ENCODE measurements around the gene SORCS1.

The SORCS1 gene

DNA sequence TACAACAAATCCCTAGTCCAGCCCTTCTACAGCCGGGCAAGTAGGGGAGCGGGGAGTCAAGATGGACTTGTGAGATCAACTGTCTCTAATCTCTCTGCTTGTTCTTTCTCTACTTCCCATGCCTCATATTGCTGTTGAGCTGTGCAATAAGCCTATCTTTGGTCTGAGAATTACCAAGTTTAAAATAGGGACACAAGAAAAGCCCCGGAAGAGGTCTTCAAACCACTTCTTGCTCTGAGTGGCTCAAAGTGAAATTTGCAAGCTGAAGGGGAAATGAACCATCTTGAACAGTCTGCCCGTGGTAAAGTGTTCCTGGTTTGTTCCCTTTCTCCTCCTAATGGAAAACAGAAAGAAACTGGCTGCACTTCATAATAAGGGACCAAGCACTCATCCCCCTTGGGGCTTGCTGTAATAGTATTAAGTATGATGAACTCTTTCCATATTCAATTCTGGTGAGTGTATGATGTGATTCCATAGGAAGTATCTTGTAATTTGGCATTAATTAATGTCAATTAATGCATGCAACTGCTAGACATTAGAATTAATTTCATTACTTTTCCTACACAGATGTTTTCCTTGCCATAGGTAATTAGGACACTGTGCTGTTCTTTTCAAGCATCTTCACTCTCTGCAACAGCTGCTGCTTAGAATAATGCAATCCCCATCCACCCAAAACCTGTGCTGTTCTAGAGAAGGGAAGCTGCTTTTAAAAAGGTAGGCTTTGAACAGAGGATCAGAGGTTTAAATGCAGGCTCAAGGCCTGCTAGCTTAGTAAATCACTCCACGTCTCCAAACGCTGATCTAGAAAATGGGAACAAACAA lies 449.6 kb downstream of the SORCS1 start:
- TF ChIP-seq, protein P1, sequence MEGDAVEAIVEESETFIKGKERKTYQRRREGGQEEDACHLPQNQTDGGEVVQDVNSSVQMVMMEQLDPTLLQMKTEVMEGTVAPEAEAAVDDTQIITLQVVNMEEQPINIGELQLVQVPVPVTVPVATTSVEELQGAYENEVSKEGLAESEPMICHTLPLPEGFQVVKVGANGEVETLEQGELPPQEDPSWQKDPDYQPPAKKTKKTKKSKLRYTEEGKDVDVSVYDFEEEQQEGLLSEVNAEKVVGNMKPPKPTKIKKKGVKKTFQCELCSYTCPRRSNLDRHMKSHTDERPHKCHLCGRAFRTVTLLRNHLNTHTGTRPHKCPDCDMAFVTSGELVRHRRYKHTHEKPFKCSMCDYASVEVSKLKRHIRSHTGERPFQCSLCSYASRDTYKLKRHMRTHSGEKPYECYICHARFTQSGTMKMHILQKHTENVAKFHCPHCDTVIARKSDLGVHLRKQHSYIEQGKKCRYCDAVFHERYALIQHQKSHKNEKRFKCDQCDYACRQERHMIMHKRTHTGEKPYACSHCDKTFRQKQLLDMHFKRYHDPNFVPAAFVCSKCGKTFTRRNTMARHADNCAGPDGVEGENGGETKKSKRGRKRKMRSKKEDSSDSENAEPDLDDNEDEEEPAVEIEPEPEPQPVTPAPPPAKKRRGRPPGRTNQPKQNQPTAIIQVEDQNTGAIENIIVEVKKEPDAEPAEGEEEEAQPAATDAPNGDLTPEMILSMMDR (IDR thresholded peaks at IDR 0.05; ENCODE audit: low read depth, low read length), result no peak
- no peak overlapping the region for H3K4me3 ChIP-seq (ENCODE audit: low read depth, low read length)

DNA sequence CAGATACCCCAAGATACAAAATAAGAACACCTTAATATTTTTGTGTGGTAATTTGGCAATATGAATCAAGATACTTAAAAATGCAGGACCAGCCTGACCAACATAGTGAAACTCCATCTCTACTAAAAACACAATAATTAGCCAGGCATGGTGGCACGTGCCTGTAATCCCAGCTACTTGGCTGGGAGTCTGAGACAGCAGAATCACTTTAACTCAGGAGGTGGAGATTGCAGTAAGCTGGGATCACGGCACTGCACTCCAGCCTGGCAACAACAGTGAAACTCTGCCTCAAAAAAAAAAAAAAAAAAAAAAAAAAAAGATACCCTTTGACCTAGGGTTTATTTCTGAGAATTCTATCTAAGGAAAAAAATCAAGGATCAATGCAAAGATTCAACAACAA lies 450.7 kb downstream of the SORCS1 start:
- no peak overlapping the region for H3K4me3 ChIP-seq (ENCODE audit: low read depth, low read length)
- TF ChIP-seq, protein P1 (IDR thresholded peaks at IDR 0.05; ENCODE audit: low read depth, low read length), result no peak

DNA sequence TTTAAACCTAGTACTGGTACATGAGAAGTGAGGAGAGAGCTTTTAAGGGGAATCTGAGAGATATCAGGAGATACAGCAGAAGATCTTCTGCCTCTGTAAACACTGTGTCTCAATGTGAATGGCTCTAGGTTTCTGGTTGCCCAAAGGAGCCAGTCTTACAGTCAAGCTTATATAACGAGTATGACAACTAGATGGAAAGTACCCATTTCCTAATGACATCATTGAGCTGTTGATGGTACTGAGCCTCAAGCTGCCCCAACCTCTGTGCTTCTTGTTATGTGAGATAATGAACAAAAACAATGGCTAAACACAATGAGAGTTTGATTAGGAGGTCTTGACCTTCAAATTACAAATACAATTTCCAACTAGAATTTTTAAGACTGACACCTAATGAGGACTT lies 451.5 kb downstream of the SORCS1 start:
- TF ChIP-seq, protein P1 (IDR thresholded peaks at IDR 0.05; ENCODE audit: low read depth, low read length), result no peak
- no peak overlapping the region for H3K4me3 ChIP-seq (ENCODE audit: low read depth, low read length)

DNA sequence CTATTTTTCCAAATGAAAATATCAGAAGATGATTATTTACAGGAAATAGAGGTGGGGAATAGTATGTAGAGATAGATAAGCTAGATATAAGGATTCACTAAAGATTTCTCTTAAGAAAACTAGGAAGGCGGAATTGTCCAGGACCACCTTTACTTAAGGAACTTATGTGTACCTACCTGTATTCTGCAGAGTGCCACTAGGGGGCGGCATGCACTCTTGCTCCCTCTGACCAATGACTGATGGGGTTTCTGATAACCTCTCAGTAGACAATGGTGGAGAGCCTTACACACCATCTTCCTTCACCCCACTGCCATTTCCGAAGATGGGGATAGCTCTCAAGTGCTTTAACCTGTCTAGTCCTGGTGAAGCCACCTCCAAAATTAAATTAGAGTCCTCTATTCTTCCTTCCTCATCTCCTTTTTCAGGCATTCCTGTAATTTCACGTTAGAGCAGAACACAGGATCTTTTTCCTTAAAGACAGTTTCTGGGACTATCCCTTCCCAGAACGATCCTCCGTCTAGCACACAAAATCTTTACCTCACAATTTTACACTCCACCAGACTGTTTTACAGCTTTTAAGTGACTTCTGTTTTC lies 453.1 kb downstream of the SORCS1 start:
- TF ChIP-seq, protein P1 (IDR thresholded peaks at IDR 0.05; ENCODE audit: low read depth, low read length), result no peak
- no peak overlapping the region for H3K4me3 ChIP-seq (ENCODE audit: low read depth, low read length)

DNA sequence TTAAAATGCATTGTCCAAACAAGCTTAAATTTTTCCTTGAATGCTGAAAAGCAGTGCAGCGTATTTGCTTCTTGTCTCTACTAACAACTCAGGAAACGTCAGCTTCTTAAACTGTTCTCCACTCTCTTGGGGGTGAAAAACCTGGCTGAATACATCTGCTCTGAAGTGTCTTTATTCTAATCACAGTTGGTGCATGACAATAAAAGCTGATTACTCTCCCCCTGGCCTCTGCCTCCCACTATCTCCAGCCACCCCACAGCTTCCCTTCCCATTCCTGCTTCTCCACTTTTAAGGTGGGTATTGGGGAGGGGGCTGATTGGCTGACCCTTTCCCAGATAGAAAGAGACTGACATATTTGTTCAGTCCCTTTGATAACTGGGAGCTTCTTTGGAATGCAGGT lies 456.0 kb downstream of the SORCS1 start:
- TF ChIP-seq, protein P1 (IDR thresholded peaks at IDR 0.05; ENCODE audit: low read depth, low read length), result no peak

DNA sequence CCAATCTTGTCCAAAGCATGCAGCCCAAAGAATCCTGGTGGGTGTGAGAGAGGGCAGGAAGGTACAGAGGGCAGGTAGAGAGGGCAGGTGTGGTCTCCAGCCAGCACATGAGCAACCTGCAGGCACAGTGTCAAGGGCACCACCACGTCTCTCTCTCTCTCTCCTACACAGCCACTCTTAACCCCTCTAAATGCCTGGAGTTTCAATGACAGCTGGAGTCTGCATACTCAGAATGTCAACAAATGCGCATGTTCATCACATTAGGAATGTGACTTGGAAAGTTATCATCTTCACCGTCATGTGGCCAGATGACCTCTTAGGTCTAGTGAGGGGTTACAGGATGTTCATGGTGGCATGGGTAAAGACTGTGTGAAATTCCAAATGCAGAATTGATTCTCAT lies 456.8 kb downstream of the SORCS1 start:
- H3K4me3 ChIP-seq (ENCODE audit: low read depth, low read length), result no peak overlapping the region
- TF ChIP-seq, protein P1 (IDR thresholded peaks at IDR 0.05; ENCODE audit: low read depth, low read length), result no peak

More for the DNA sequence above, 456.0 kb downstream of the SORCS1 start:
- H3K4me3 ChIP-seq (ENCODE audit: low read depth, low read length), result no peak overlapping the region

DNA sequence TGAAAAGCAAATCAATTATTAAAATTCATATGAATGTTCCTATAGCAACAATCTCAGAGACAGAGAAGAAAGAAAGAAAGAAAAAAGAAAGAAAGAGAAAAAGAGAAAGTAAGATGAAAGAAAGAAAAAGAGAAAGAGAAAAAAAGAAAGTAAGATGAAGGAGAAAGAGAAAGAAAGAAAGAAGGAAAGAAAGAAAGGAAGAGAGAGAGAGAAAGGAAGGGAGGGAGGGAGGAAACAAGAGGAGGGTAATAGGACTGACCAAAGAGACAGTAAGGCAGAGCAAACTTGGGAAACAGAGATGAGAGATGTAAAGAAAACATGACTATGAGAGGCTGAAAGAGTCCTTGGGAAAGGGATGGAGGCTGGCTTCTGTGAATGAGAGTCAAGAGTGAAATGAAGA lies 458.4 kb downstream of the SORCS1 start:
- no peak overlapping the region for H3K4me3 ChIP-seq (ENCODE audit: low read depth, low read length)
- TF ChIP-seq, protein P1 (IDR thresholded peaks at IDR 0.05; ENCODE audit: low read depth, low read length), result no peak

Measured in WI38 (cell line).